HepG2 (cell line): ENCODE data around the gene MYH9. TPM values are rescaled to one million over a fixed set of nuclear protein-coding genes. Genes with fewer than 3 reads are reported as not detected.

Experiments
- BHLHE40 ChIP-seq: IDR thresholded peaks from 2 replicates; pipeline ENCODE4 v1.6.1; 2011; ENCODE audit warnings: low read length, improper control_type of control experiment
- FOXK1 ChIP-seq: sonication (generic); formaldehyde crosslinking; IDR thresholded peaks from 2 replicates; pipeline ENCODE4 v1.4.0; 2020; ENCODE audit warnings: low read depth, missing genetic modification reagents, borderline replicate concordance
- FOXK2 ChIP-seq: fragments of 450-650 bp; IDR thresholded peaks from 2 replicates; pipeline ENCODE4 v1.6.1; 2016
- HOXD1 ChIP-seq: sonication (generic); formaldehyde crosslinking; IDR thresholded peaks from 2 replicates; pipeline ENCODE4 v1.5.0; 2020; ENCODE audit warnings: missing genetic modification reagents
- KLF16 ChIP-seq, 2 experiments: sonication (generic) in 1 of 2; formaldehyde crosslinking in 1 of 2; IDR thresholded peaks; 2 replicates each; pipeline versions ENCODE4 v1.6.1 to v1.8.0; 2016 to 2023; ENCODE audit warnings: missing genetic modification reagents in 2 of 2, missing compliant biosample characterization in 1 of 2
- MEIS1 ChIP-seq: sonication (generic); formaldehyde crosslinking; IDR thresholded peaks from 2 replicates; pipeline ENCODE4 v1.9.0; 2021; ENCODE audit warnings: mild to moderate bottlenecking, missing genetic modification reagents, moderate library complexity, borderline replicate concordance
- NCOR1 ChIP-seq: fragments of 200-600 bp; sonication (generic); IDR thresholded peaks from 2 replicates; pipeline ENCODE4 v1.7.0; 2017; ENCODE audit warnings: antibody characterized with exemption, low read length, borderline replicate concordance
- PAF1 ChIP-seq: IDR thresholded peaks from 2 replicates; pipeline ENCODE4 v1.6.1; 2016; ENCODE audit warnings: missing genetic modification reagents, missing compliant biosample characterization
- PITX1 ChIP-seq: sonication (generic); formaldehyde crosslinking; IDR thresholded peaks from 2 replicates; pipeline ENCODE4 v1.5.1; 2020; ENCODE audit warnings: mild to moderate bottlenecking, missing genetic modification reagents
- REXO4 ChIP-seq: sonication (generic); formaldehyde crosslinking; IDR thresholded peaks from 2 replicates; pipeline ENCODE4 v1.8.0; 2022; ENCODE audit warnings: missing genetic modification reagents, mild to moderate bottlenecking, borderline replicate concordance
- SRSF1 ChIP-seq: fragments of 200-400 bp; formaldehyde crosslinking; optimal IDR thresholded peaks from 2 replicates; pipeline ENCODE3; 2017; ENCODE audit warnings: mild to moderate bottlenecking, low read depth, low read length, moderate library complexity
- SUZ12 ChIP-seq: fragments of 150-350 bp; IDR thresholded peaks from 2 replicates; pipeline ENCODE4 v1.6.1; 2014; ENCODE audit warnings: low read depth, low read length
- TAF15 ChIP-seq: fragments of 200-400 bp; formaldehyde crosslinking; IDR thresholded peaks from one replicate; pipeline ENCODE4 v1.6.1; 2018; ENCODE audit warnings: mild to moderate bottlenecking, low read depth, low read length; ENCODE audit not compliant: poor library complexity, severe bottlenecking
- TEAD3 ChIP-seq: optimal IDR thresholded peaks from 2 replicates; pipeline ENCODE3; 2016; ENCODE audit warnings: borderline replicate concordance
- YEATS4 ChIP-seq: sonication (generic); formaldehyde crosslinking; IDR thresholded peaks from 2 replicates; pipeline ENCODE4 v1.4.0; 2020; ENCODE audit warnings: missing genetic modification reagents, borderline replicate concordance
- ZNF101 ChIP-seq: sonication (generic); formaldehyde crosslinking; IDR thresholded peaks from 2 replicates; pipeline ENCODE4 v1.4.0; 2020; ENCODE audit warnings: mild to moderate bottlenecking, low read depth, missing genetic modification reagents, borderline replicate concordance
- ZNF20 ChIP-seq: sonication (generic); formaldehyde crosslinking; IDR thresholded peaks from 2 replicates; pipeline ENCODE4 v1.4.0; 2020; ENCODE audit warnings: mild to moderate bottlenecking, moderate library complexity, missing genetic modification reagents
- ZNF878 ChIP-seq: sonication (generic); formaldehyde crosslinking; IDR thresholded peaks from 2 replicates; pipeline ENCODE4 v1.8.1; 2023; ENCODE audit warnings: mild to moderate bottlenecking, missing genetic modification reagents, moderate library complexity
- polyA plus RNA-seq, 8 experiments: library from polyadenylated mRNA; depleted of rRNA in 3 of 8; stranded (reverse) in 7 of 8; unstranded in 1 of 8; fragments of >200 nt; fragmentation: Illumina TruSeq in 4 of 8; extraction: Trizol in 4 of 8; gene quantifications; 2 replicates each; pipeline versions ENCODE4 v1.2.1 to v1.2.3, GENCODE V29; 2011 to 2016; ENCODE audit warnings: low read depth in 4 of 8, missing spikeins in 1 of 8, mixed read lengths in 1 of 8; ENCODE audit not compliant: insufficient read depth in 1 of 8
- total RNA-seq, 5 experiments: library from RNA; depleted of rRNA; stranded (reverse); fragments of >200 nt; fragmentation: Illumina TruSeq; extraction: Trizol; gene quantifications; 2 replicates each; pipeline ENCODE4 v1.2.3, GENCODE V29; 2016; ENCODE audit warnings: low read depth in 1 of 5
- TF ChIP-seq, protein P1 (sequence below): sonication (generic); formaldehyde crosslinking; IDR thresholded peaks from 2 replicates; pipeline ENCODE4 v1.4.0; 2020; ENCODE audit warnings: mild to moderate bottlenecking, low read depth, missing genetic modification reagents
- TF ChIP-seq, protein P2 (sequence below): sonication (generic); formaldehyde crosslinking; IDR thresholded peaks from 2 replicates; pipeline ENCODE4 v1.4.0; 2020; ENCODE audit warnings: missing genetic modification reagents, borderline replicate concordance
- TF ChIP-seq, protein P3 (sequence below): sonication (generic); formaldehyde crosslinking; IDR thresholded peaks from 2 replicates; pipeline ENCODE4 v1.8.0; 2022; ENCODE audit warnings: mild to moderate bottlenecking, missing genetic modification reagents, moderate library complexity
- TF ChIP-seq, protein P4 (sequence below): IDR thresholded peaks from 2 replicates; pipeline ENCODE4 v1.6.1; 2016; ENCODE audit warnings: missing compliant biosample characterization, missing genetic modification reagents, borderline replicate concordance
- TF ChIP-seq, protein P5 (sequence below): IDR thresholded peaks from 2 replicates; pipeline ENCODE4 v1.6.1; 2012; ENCODE audit warnings: low read depth, low read length, improper control_type of control experiment

The MYH9 gene
- total and polyA plus RNA-seq, 2 of the 13 experiments (the other 11 are each of a cell fraction or from before 2014, with no cell fraction given): 50.7 to 98.5 TPM

DNA sequence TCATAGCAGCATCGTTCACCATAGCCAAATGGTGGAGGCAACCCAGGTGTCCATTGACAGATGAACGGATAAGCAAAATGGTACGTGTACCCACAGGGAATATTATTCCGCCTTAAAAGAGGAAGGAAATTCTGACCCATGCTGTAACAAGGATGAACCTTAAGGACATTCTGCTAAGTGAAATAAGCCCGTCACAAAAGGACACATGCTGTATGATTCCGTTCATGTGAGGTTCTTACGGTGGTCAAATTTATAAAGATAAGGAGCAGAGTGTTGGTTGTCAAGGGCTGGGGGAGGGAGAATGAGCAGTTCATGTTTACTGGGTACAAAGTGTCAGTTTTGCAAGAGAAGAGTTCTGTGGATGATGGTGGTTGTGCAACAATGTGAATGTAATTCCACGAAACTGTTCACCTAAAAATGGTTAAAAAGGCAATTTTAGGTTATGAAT lies 108.5 kb downstream of the MYH9 start (continued):
- TF ChIP-seq, protein P1, sequence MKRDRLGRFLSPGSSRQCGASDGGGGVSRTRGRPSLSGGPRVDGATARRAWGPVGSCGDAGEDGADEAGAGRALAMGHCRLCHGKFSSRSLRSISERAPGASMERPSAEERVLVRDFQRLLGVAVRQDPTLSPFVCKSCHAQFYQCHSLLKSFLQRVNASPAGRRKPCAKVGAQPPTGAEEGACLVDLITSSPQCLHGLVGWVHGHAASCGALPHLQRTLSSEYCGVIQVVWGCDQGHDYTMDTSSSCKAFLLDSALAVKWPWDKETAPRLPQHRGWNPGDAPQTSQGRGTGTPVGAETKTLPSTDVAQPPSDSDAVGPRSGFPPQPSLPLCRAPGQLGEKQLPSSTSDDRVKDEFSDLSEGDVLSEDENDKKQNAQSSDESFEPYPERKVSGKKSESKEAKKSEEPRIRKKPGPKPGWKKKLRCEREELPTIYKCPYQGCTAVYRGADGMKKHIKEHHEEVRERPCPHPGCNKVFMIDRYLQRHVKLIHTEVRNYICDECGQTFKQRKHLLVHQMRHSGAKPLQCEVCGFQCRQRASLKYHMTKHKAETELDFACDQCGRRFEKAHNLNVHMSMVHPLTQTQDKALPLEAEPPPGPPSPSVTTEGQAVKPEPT (CRISPR knock-in tag): no peak
- no peak for TF ChIP-seq ZNF101 (CRISPR knock-in tag)
- TF ChIP-seq PAF1 (CRISPR knock-in tag): peak; percentile 32; the same call in 1 of the 2 replicates
- no peak for TF ChIP-seq HOXD1 (CRISPR knock-in tag)
- TF ChIP-seq, protein P2, sequence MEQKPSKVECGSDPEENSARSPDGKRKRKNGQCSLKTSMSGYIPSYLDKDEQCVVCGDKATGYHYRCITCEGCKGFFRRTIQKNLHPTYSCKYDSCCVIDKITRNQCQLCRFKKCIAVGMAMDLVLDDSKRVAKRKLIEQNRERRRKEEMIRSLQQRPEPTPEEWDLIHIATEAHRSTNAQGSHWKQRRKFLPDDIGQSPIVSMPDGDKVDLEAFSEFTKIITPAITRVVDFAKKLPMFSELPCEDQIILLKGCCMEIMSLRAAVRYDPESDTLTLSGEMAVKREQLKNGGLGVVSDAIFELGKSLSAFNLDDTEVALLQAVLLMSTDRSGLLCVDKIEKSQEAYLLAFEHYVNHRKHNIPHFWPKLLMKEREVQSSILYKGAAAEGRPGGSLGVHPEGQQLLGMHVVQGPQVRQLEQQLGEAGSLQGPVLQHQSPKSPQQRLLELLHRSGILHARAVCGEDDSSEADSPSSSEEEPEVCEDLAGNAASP (CRISPR knock-in tag): peak; percentile 72
- TF ChIP-seq, protein P3, sequence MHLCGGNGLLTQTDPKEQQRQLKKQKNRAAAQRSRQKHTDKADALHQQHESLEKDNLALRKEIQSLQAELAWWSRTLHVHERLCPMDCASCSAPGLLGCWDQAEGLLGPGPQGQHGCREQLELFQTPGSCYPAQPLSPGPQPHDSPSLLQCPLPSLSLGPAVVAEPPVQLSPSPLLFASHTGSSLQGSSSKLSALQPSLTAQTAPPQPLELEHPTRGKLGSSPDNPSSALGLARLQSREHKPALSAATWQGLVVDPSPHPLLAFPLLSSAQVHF: no peak
- peak; percentile 93 for TF ChIP-seq NCOR1
- TF ChIP-seq, protein P4, sequence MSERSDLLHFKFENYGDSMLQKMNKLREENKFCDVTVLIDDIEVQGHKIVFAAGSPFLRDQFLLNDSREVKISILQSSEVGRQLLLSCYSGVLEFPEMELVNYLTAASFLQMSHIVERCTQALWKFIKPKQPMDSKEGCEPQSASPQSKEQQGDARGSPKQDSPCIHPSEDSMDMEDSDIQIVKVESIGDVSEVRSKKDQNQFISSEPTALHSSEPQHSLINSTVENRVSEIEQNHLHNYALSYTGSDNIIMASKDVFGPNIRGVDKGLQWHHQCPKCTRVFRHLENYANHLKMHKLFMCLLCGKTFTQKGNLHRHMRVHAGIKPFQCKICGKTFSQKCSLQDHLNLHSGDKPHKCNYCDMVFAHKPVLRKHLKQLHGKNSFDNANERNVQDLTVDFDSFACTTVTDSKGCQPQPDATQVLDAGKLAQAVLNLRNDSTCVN (CRISPR knock-in tag): no peak
- no peak for TF ChIP-seq SUZ12
- 0 out of 2 replicates have a peak, but pooled peaks have one; percentile 29 for TF ChIP-seq MEIS1 (CRISPR knock-in tag)
- no peak for TF ChIP-seq ZNF878 (CRISPR knock-in tag)
- TF ChIP-seq ZNF20 (CRISPR knock-in tag): no peak
- TF ChIP-seq TEAD3: peak; percentile 78
- TF ChIP-seq BHLHE40: no peak
- TF ChIP-seq FOXK2: peak; percentile 71
- TF ChIP-seq TAF15: no peak
- TF ChIP-seq FOXK1 (CRISPR knock-in tag): peak; percentile 87; the same call in 1 of the 2 replicates
- no peak for TF ChIP-seq REXO4 (CRISPR knock-in tag)
- TF ChIP-seq, protein P5, sequence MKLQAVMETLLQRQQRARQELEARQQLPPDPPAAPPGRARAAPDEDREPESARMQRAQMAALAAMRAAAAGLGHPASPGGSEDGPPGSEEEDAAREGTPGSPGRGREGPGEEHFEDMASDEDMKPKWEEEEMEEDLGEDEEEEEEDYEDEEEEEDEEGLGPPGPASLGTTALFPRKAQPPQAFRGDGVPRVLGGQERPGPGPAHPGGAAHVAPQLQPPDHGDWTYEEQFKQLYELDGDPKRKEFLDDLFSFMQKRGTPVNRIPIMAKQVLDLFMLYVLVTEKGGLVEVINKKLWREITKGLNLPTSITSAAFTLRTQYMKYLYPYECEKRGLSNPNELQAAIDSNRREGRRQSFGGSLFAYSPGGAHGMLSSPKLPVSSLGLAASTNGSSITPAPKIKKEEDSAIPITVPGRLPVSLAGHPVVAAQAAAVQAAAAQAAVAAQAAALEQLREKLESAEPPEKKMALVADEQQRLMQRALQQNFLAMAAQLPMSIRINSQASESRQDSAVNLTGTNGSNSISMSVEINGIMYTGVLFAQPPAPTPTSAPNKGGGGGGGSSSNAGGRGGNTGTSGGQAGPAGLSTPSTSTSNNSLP: peak; percentile 82
- TF ChIP-seq PITX1 (CRISPR knock-in tag): peak; percentile 40; the same call in 1 of the 2 replicates
- TF ChIP-seq SRSF1: no peak
- TF ChIP-seq YEATS4 (CRISPR knock-in tag): 0 out of 2 replicates have a peak, but pooled peaks have one; percentile 30
- TF ChIP-seq KLF16 (CRISPR knock-in tag; IDR thresholded peaks at IDR 0.05): peak in 1 of 2 experiments; percentile 71; a peak in 1 of 4 replicates
